Smooth muscle cell (in vitro differentiated cells): ENCODE data around the gene MRPL37. TPM values are rescaled to one million over a fixed set of nuclear protein-coding genes. Genes with fewer than 3 reads are reported as not detected.

Experiments used
- DNase-seq: peaks from one replicate; lab custom pipeline; 2025; ENCODE audit not compliant: unreplicated experiment; lab: John Stamatoyannopoulos, UW
- H2AFZ ChIP-seq: fragments of 200-600 bp; sonication (generic); 2 replicates; pipeline ENCODE4 v1.6.0; 2016; ENCODE audit warnings: antibody characterized with exemption, low read depth, mild to moderate bottlenecking
- H3F3A ChIP-seq: fragments of 200-600 bp; sonication (generic); 2 replicates; pipeline ENCODE4 v1.6.0; 2017; ENCODE audit warnings: antibody characterized with exemption, low read depth
- H3K27ac ChIP-seq: fragments of 200-600 bp; sonication (generic); 2 replicates; pipeline ENCODE4 v1.5.1; 2016; ENCODE audit warnings: low read depth, mild to moderate bottlenecking
- H3K27me3 ChIP-seq: fragments of 200-600 bp; sonication (generic); 2 replicates; pipeline ENCODE4 v1.6.1; 2016; ENCODE audit warnings: low read depth, mild to moderate bottlenecking
- H3K36me3 ChIP-seq: fragments of 200-600 bp; sonication (generic); 2 replicates; pipeline ENCODE4 v1.5.1; 2016; ENCODE audit warnings: low read depth
- H3K4me1 ChIP-seq: fragments of 200-600 bp; sonication (generic); 2 replicates; pipeline ENCODE4 v1.5.1; 2016; ENCODE audit warnings: low read depth
- H3K4me2 ChIP-seq: fragments of 200-600 bp; sonication (generic); 2 replicates; pipeline ENCODE4 v1.6.0; 2016; ENCODE audit warnings: mild to moderate bottlenecking
- H3K4me3 ChIP-seq: fragments of 200-600 bp; sonication (generic); 2 replicates; pipeline ENCODE4 v1.5.1; 2016; ENCODE audit warnings: mild to moderate bottlenecking
- H3K79me2 ChIP-seq: fragments of 200-600 bp; sonication (generic); 2 replicates; pipeline ENCODE4 v1.6.0; 2016; ENCODE audit warnings: low read depth, mild to moderate bottlenecking
- H3K9ac ChIP-seq: fragments of 200-600 bp; sonication (generic); 2 replicates; pipeline ENCODE4 v1.6.0; 2016; ENCODE audit warnings: low read depth
- H3K9me3 ChIP-seq: fragments of 200-600 bp; sonication (generic); replicated peaks from 2 replicates; pipeline ENCODE4 v1.5.1; 2016; ENCODE audit warnings: low read depth
- H4K20me1 ChIP-seq: fragments of 200-600 bp; sonication (generic); 2 replicates; pipeline ENCODE4 v1.6.0; 2016; ENCODE audit warnings: low read depth
- WGBS: methylation state at CpG from one replicate; pipeline ENCODE4 v1.1.7; 2016; ENCODE audit warnings: low lambda C conversion rate; 5-methylcytosine and 5-hydroxymethylcytosine counted together
- polyA plus RNA-seq: library from polyadenylated mRNA; unstranded; fragments of >200 nt; fragmentation: Nextera tagmentation; extraction: Ambion mirVana; gene quantifications from 2 replicates; pipeline ENCODE4 v1.2.1, GENCODE V29; 2016
- total RNA-seq: library from RNA; depleted of rRNA; stranded (reverse); fragments of >200 nt; gene quantifications from 2 replicates; pipeline ENCODE4 v1.2.3, GENCODE V29; 2014
- TF ChIP-seq, protein P1 (sequence below): fragments of 200-600 bp; sonication (generic); IDR thresholded peaks from 2 replicates; pipeline ENCODE4 v1.5.1; 2017; ENCODE audit warnings: borderline replicate concordance, mild to moderate bottlenecking, antibody characterized with exemption; ENCODE audit not compliant: insufficient read depth, poor library complexity, severe bottlenecking

Gene MRPL37
- total and polyA plus RNA-seq, 2 experiments from 2014 or later = 85.5 to 96.4 TPM

DNA sequence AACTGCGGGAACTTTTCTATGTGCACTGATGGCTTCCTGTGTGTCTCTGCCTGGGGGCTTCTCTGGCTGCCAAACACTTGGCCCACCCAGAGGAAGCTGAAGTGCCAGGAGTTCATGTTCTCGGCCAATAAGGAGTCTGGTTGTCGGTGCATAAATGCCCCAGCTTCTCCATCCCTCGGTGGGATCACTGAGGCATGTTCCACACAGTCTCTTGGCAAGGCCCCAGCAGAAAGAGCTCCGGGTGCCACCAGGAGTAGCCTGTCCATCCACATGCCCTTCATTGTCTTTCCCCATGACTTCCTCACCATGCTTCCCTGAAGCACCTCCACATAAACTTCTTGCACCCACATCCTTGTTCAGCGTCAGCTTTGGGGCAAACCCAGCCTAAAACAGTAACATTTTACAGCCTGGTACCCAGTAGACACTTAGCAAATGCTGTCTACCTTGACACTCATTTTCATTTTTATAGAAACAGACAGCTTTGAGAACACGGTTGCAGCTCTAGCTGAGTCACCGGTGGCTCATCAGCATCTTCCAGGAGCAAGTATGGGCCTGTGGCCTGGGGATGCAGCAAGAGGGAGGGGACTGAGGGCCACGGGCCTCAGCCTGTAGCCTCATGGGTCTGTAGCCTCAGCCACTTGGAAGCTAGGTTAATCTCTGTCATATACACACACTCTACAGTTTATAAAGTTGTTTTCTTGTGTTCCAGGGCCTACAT lies 32.4 kb upstream of the MRPL37 start:
- Histone ChIP-seq H3K27me3 (no peaks in the 10 kb centered on the region), H3K4me1 (no peaks in the 10 kb centered on the region), H3F3A (no peaks in the 10 kb centered on the region), H3K4me3 (no peak overlapping the region), H4K20me1 (no peaks in the 10 kb centered on the region), H3K9ac (no peak overlapping the region), H2AFZ (no peak overlapping the region), H3K36me3 (no peaks in the 10 kb centered on the region), H3K4me2 (no peak overlapping the region), H3K27ac (no peak overlapping the region), H3K79me2 (no peaks in the 10 kb centered on the region), H3K9me3 (no peaks in the 10 kb centered on the region)
- no peak for DNase-seq
- WGBS = 68% methylated on average over 9 of the region's 9 CpGs
- TF ChIP-seq, protein P1, sequence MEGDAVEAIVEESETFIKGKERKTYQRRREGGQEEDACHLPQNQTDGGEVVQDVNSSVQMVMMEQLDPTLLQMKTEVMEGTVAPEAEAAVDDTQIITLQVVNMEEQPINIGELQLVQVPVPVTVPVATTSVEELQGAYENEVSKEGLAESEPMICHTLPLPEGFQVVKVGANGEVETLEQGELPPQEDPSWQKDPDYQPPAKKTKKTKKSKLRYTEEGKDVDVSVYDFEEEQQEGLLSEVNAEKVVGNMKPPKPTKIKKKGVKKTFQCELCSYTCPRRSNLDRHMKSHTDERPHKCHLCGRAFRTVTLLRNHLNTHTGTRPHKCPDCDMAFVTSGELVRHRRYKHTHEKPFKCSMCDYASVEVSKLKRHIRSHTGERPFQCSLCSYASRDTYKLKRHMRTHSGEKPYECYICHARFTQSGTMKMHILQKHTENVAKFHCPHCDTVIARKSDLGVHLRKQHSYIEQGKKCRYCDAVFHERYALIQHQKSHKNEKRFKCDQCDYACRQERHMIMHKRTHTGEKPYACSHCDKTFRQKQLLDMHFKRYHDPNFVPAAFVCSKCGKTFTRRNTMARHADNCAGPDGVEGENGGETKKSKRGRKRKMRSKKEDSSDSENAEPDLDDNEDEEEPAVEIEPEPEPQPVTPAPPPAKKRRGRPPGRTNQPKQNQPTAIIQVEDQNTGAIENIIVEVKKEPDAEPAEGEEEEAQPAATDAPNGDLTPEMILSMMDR = no peak

GRCh38 chr1:54168206-54168965 lies 31.6 kb upstream of the MRPL37 start:
- no peaks in the 10 kb centered on the region for H3K4me1 ChIP-seq
- no peak overlapping the region for H3K4me2 ChIP-seq
- H3K79me2 ChIP-seq = no peaks in the 10 kb centered on the region
- no peak for DNase-seq
- H3K36me3 ChIP-seq = no peaks in the 10 kb centered on the region
- 82% methylated on average over 8 of the region's 8 CpGs for WGBS
- H3K9me3 ChIP-seq = no peaks in the 10 kb centered on the region
- no peaks in the 10 kb centered on the region for H4K20me1 ChIP-seq
- H3F3A ChIP-seq = no peaks in the 10 kb centered on the region
- no peak overlapping the region for H3K4me3 ChIP-seq
- H3K27me3 ChIP-seq = no peaks in the 10 kb centered on the region
- H3K27ac ChIP-seq = no peak overlapping the region
- no peak overlapping the region for H3K9ac ChIP-seq
- no peak overlapping the region for H2AFZ ChIP-seq
- TF ChIP-seq, protein P1 = no peak

DNA sequence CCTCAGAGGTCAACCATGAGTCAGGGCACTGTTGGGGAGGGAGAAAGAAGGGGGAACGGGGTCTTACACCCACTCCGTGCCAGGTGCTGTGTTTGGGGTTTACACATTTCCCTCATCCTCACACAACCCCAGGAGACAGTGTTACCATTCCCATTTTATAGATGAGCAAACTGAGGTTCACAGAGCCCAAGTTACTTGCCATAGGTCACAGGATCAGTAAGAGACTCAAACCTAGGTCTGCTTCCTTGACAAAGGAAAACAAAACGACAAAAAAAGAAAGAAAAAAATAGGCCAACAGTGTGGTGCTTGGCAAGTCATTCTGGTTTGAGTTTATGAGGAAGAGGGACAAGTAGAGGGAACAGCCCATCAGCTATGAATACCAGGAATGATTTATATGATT lies 30.9 kb upstream of the MRPL37 start:
- H3K79me2 ChIP-seq = no peaks in the 10 kb centered on the region
- DNase-seq = no peak

More for the DNA sequence above, 30.9 kb upstream of the MRPL37 start:
- Histone ChIP-seq H3K27ac (no peak overlapping the region), H4K20me1 (no peaks in the 10 kb centered on the region), H3K4me3 (no peak overlapping the region), H3K4me2 (no peak overlapping the region), H3K36me3 (no peaks in the 10 kb centered on the region), H2AFZ (no peak overlapping the region), H3K4me1 (no peaks in the 10 kb centered on the region), H3K27me3 (no peaks in the 10 kb centered on the region), H3K9ac (no peak overlapping the region), H3K9me3 (no peaks in the 10 kb centered on the region), H3F3A (no peaks in the 10 kb centered on the region)
- TF ChIP-seq, protein P1 = no peak
- 84% methylated on average over 3 of the region's 3 CpGs for WGBS
